Neuronal stem cell (in vitro differentiated cells): Measurements from ENCODE around the gene ZNF513.

Experiments
- DNase-seq: peaks from one replicate; pipeline ENCODE4 v3.0.0-alpha.2; 2013; ENCODE audit warnings: low spot score
- H2AFZ ChIP-seq: one replicate; pipeline ENCODE4 v1.6.1; 2013; ENCODE audit warnings: mild to moderate bottlenecking, low read length, inconsistent platforms
- H2AK5ac ChIP-seq: 2 replicates; pipeline ENCODE4 v1.6.1; 2013; ENCODE audit warnings: low read depth, mild to moderate bottlenecking, inconsistent platforms, low read length, moderate library complexity, mixed read lengths
- H2BK120ac ChIP-seq: 2 replicates; pipeline ENCODE4 v1.6.1; 2013; ENCODE audit warnings: low read depth, mild to moderate bottlenecking, inconsistent platforms, low read length, moderate library complexity, mixed read lengths
- H2BK12ac ChIP-seq: one replicate; pipeline ENCODE4 v1.6.1; 2013; ENCODE audit warnings: low read length, inconsistent platforms
- H2BK15ac ChIP-seq: 2 replicates; pipeline ENCODE4 v1.6.1; 2013; ENCODE audit warnings: mild to moderate bottlenecking, low read length, inconsistent platforms, mixed read lengths
- H2BK5ac ChIP-seq: one replicate; pipeline ENCODE4 v1.6.1; 2013; ENCODE audit warnings: inconsistent platforms, mild to moderate bottlenecking, low read length, moderate library complexity
- H3K14ac ChIP-seq: one replicate; pipeline ENCODE4 v1.6.1; 2013; ENCODE audit warnings: low read length, inconsistent platforms
- H3K18ac ChIP-seq: 2 replicates; pipeline ENCODE4 v1.6.1; 2013; ENCODE audit warnings: low read length, inconsistent platforms
- H3K23ac ChIP-seq: 2 replicates; pipeline ENCODE4 v1.6.1; 2013; ENCODE audit warnings: low read depth, mild to moderate bottlenecking, mixed read lengths, low read length, inconsistent platforms; ENCODE audit not compliant: poor library complexity
- H3K27ac ChIP-seq: replicated peaks from 3 replicates; pipeline ENCODE4 v1.5.1; 2013; ENCODE audit warnings: low read length, inconsistent platforms
- H3K27me3 ChIP-seq, 3 experiments: 2 replicates each; pipeline ENCODE4 v1.6.1; 2013; ENCODE audit warnings: low read length in 3 of 3, mild to moderate bottlenecking in 2 of 3, inconsistent platforms in 1 of 3, low read depth in 1 of 3, mixed read lengths in 1 of 3, moderate library complexity in 1 of 3; ENCODE audit not compliant: control insufficient read depth in 3 of 3, insufficient read depth in 3 of 3
- H3K36me3 ChIP-seq, 2 donors: replicated peaks in 1 of 2; 2 replicates each; pipeline ENCODE4 v1.6.1; 2013; ENCODE audit warnings: low read length in 2 of 2; ENCODE audit not compliant: control insufficient read depth in 2 of 2, insufficient read depth in 2 of 2
- H3K4ac ChIP-seq: 2 replicates; pipeline ENCODE4 v1.6.1; 2013; ENCODE audit warnings: inconsistent platforms, mild to moderate bottlenecking, low read length, moderate library complexity
- H3K4me1 ChIP-seq, 2 donors: 1 replicate in 1 of 2; 2 replicates in 1 of 2; pipeline ENCODE4 v1.6.1; 2013; ENCODE audit warnings: low read length in 2 of 2, low read depth in 1 of 2; ENCODE audit not compliant: control insufficient read depth in 2 of 2, insufficient read depth in 1 of 2
- H3K4me2 ChIP-seq: one replicate; pipeline ENCODE4 v1.6.1; 2013; ENCODE audit warnings: mild to moderate bottlenecking, low read length, inconsistent platforms; ENCODE audit not compliant: insufficient read depth, poor library complexity, severe bottlenecking
- H3K4me3 ChIP-seq, 2 donors: 2 replicates each; pipeline ENCODE4 v1.5.1; 2013; ENCODE audit warnings: low read length in 2 of 2, mild to moderate bottlenecking in 2 of 2, inconsistent platforms in 1 of 2, moderate library complexity in 1 of 2
- H3K79me1 ChIP-seq: one replicate; pipeline ENCODE4 v1.6.1; 2013; ENCODE audit warnings: low read depth, mild to moderate bottlenecking, inconsistent platforms, low read length, moderate library complexity
- H3K9ac ChIP-seq: one replicate; pipeline ENCODE4 v1.6.1; 2013; ENCODE audit warnings: mild to moderate bottlenecking, low read depth, low read length, inconsistent platforms; ENCODE audit not compliant: poor library complexity
- H3K9me3 ChIP-seq, 2 donors: replicated peaks in 1 of 2; 2 replicates each; pipeline versions ENCODE3 to v1.6.1; 2013; ENCODE audit warnings: low read length in 2 of 2, mild to moderate bottlenecking in 2 of 2, inconsistent platforms in 1 of 2, low read depth in 1 of 2, mixed read lengths in 1 of 2, moderate library complexity in 1 of 2; ENCODE audit not compliant: control insufficient read depth in 2 of 2, insufficient read depth in 1 of 2
- H4K8ac ChIP-seq: one replicate; pipeline ENCODE4 v1.6.1; 2013; ENCODE audit warnings: low read depth, mild to moderate bottlenecking, inconsistent platforms, low read length, moderate library complexity
- H4K91ac ChIP-seq: one replicate; pipeline ENCODE4 v1.6.1; 2013; ENCODE audit warnings: low read length, low read depth, mild to moderate bottlenecking, inconsistent platforms; ENCODE audit not compliant: poor library complexity
- WGBS, 2 donors: extraction: QIAGEN DNeasy Blood & Tissue Kit; methylation state at CpG; one replicate each; pipeline ENCODE4 v1.1.7; 2013; ENCODE audit warnings: missing lambda C conversion rate in 2 of 2, mixed read lengths in 1 of 2; ENCODE audit not compliant: insufficient read length in 2 of 2, insufficient replicate concordance in 1 of 2; ENCODE audit errors: extremely low coverage in 2 of 2; 5-methylcytosine and 5-hydroxymethylcytosine counted together

Gene ZNF513

GRCh38 chr2:27408601-27409320, 28.2 kb upstream of the ZNF513 start:
- no CpG with 5 or more reads among the region's 33 CpGs for WGBS, 2 donors
- H3K27me3 ChIP-seq, result no peaks in the 10 kb centered on the region
- H3K79me1 ChIP-seq, result peaks cover 5% of the 10 kb centered on the region
- H3K4me3 ChIP-seq, result peak overlapping the region; percentile 67 to 99
- peaks cover 3% of the 10 kb centered on the region in 2 donors for H3K4me1 ChIP-seq
- H3K36me3 ChIP-seq, result peaks cover 0 to 30% of the 10 kb centered on the region in 2 donors
- peak overlapping the region; percentile 52 for H3K4me2 ChIP-seq
- no peak overlapping the region for H2BK15ac ChIP-seq
- no peaks in the 10 kb centered on the region for H3K9me3 ChIP-seq
- DNase-seq, result no peak
- H2BK120ac ChIP-seq, result peak overlapping the region; percentile 10
- H3K18ac ChIP-seq, result peak overlapping the region; percentile 91
- H2BK5ac ChIP-seq, result peak overlapping the region; percentile 19
- peak overlapping the region; percentile 87 for H3K23ac ChIP-seq
- H2AFZ ChIP-seq, result peak overlapping the region; percentile 94
- peak overlapping the region; percentile 74 for H2AK5ac ChIP-seq
- peak overlapping the region; percentile 67 for H3K27ac ChIP-seq
- no peak overlapping the region for H3K4ac ChIP-seq
- no peak overlapping the region for H2BK12ac ChIP-seq
- no peak overlapping the region for H4K8ac ChIP-seq
- peak overlapping the region; percentile 72 for H3K14ac ChIP-seq
- peak overlapping the region; percentile 99 for H3K9ac ChIP-seq
- no peak overlapping the region for H4K91ac ChIP-seq

GRCh38 chr2:27407798-27408491, 27.4 kb upstream of the ZNF513 start:
- no peak overlapping the region for H2BK5ac ChIP-seq
- H3K79me1 ChIP-seq, result peaks cover 5% of the 10 kb centered on the region
- no peak overlapping the region for H3K18ac ChIP-seq
- H3K4ac ChIP-seq, result no peak overlapping the region
- peak overlapping the region in 1 of 2 donors; percentile 67 for H3K4me3 ChIP-seq
- no peaks in the 10 kb centered on the region for H3K27me3 ChIP-seq
- peak overlapping the region; percentile 52 for H3K4me2 ChIP-seq
- peaks cover 0 to 34% of the 10 kb centered on the region in 2 donors for H3K36me3 ChIP-seq
- DNase-seq, result peak; percentile 46
- WGBS, 2 donors, result no CpG with 5 or more reads among the region's 16 CpGs
- no peaks in the 10 kb centered on the region for H3K9me3 ChIP-seq
- peaks cover 3% of the 10 kb centered on the region in 2 donors for H3K4me1 ChIP-seq
- H4K8ac ChIP-seq, result no peak overlapping the region
- H2BK120ac ChIP-seq, result no peak overlapping the region
- H3K14ac ChIP-seq, result no peak overlapping the region
- no peak overlapping the region for H2BK12ac ChIP-seq
- H3K27ac ChIP-seq, result no peak overlapping the region
- H2AFZ ChIP-seq, result no peak overlapping the region
- H4K91ac ChIP-seq, result no peak overlapping the region
- no peak overlapping the region for H2BK15ac ChIP-seq
- H3K9ac ChIP-seq, result no peak overlapping the region
- no peak overlapping the region for H2AK5ac ChIP-seq
- no peak overlapping the region for H3K23ac ChIP-seq

- H3K23ac ChIP-seq, result no peak overlapping the region
- no peak overlapping the region for H4K8ac ChIP-seq
- no peak overlapping the region for H2BK12ac ChIP-seq
- peaks cover 3 to 46% of the 10 kb centered on the region in 2 donors for H3K36me3 ChIP-seq
- no CpG with 5 or more reads among the region's 2 CpGs for WGBS, 2 donors
- no peak overlapping the region for H3K14ac ChIP-seq
- H3K4me1 ChIP-seq, result no peaks in the 10 kb centered on the region
- no peak overlapping the region for H2AK5ac ChIP-seq
- no peak overlapping the region for H2BK5ac ChIP-seq
- H3K4me3 ChIP-seq, result no peak overlapping the region
- DNase-seq, result no peak
- H3K9me3 ChIP-seq, result peaks cover 0 to 9% of the 10 kb centered on the region in 2 donors
- H3K27ac ChIP-seq, result no peak overlapping the region
- peaks cover 5% of the 10 kb centered on the region for H3K79me1 ChIP-seq
- no peak overlapping the region for H2BK15ac ChIP-seq
- no peak overlapping the region for H3K4me2 ChIP-seq
- no peak overlapping the region for H3K4ac ChIP-seq
- H3K27me3 ChIP-seq, result no peaks in the 10 kb centered on the region
- H3K18ac ChIP-seq, result no peak overlapping the region
- H2BK120ac ChIP-seq, result no peak overlapping the region
- H2AFZ ChIP-seq, result no peak overlapping the region
- H4K91ac ChIP-seq, result no peak overlapping the region
- H3K9ac ChIP-seq, result no peak overlapping the region
These were observed 20.0 kb upstream of the ZNF513 start for GRCh38 chr2:27400348-27401135.

GRCh38 chr2:27398962-27399361, 18.4 kb upstream of the ZNF513 start:
- Histone ChIP-seq H3K4ac (no peak overlapping the region), H3K9me3 (peaks cover 0 to 11% of the 10 kb centered on the region in 2 donors), H2BK120ac (no peak overlapping the region), H3K36me3 (peaks cover 3 to 37% of the 10 kb centered on the region in 2 donors), H2BK15ac (no peak overlapping the region), H3K9ac (no peak overlapping the region), H2BK5ac (no peak overlapping the region), H3K18ac (no peak overlapping the region), H3K27ac (no peak overlapping the region), H4K8ac (no peak overlapping the region), H3K27me3 (no peaks in the 10 kb centered on the region), H2BK12ac (no peak overlapping the region), H3K23ac (no peak overlapping the region), H2AFZ (no peak overlapping the region), H3K4me3 (no peak overlapping the region), H4K91ac (no peak overlapping the region), H2AK5ac (no peak overlapping the region), H3K4me1 (no peaks in the 10 kb centered on the region), H3K4me2 (no peak overlapping the region), H3K79me1 (peaks cover 3% of the 10 kb centered on the region), H3K14ac (no peak overlapping the region)
- no peak for DNase-seq
- no CpG with 5 or more reads among the region's 5 CpGs for WGBS, 2 donors
